Measurements from ENCODE around the gene RALA.

Gene RALA, protein sequence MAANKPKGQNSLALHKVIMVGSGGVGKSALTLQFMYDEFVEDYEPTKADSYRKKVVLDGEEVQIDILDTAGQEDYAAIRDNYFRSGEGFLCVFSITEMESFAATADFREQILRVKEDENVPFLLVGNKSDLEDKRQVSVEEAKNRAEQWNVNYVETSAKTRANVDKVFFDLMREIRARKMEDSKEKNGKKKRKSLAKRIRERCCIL

DNA sequence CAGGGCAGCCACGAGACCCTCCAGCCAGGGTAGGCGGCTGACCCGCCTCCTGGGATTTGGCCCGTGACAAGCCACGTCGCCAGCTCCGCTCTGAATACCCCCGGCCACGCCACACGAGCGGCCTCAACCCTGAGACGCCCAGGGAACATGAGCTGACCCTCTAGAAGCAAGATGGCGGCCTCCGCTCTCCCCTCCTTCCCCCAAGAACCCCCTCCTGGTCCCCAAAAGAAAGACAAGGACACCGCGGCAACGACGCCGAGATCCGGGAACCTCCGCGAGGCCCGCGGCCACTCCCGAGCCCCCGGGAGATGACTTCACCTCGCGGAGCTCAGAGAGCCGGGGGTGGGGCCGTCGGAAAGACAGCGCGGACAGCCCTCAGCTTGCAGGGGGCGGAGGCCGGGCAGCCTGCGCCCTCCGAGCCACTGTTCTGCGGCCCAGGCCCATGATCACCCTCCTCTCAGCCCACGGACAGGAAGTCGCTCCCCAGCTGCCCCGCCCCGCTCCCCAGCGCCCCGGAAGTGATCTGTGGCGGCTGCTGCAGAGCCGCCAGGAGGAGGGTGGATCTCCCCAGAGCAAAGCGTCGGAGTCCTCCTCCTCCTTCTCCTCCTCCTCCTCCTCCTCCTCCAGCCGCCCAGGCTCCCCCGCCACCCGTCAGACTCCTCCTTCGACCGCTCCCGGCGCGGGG is at the start of gene RALA:
RALA (plus strand) TSS at position 526 of the 685 bp plus-strand sequence. CDS start 63,096 bp downstream, outside the sequence.
- peak; percentile 82 for FAIRE-seq

DNA sequence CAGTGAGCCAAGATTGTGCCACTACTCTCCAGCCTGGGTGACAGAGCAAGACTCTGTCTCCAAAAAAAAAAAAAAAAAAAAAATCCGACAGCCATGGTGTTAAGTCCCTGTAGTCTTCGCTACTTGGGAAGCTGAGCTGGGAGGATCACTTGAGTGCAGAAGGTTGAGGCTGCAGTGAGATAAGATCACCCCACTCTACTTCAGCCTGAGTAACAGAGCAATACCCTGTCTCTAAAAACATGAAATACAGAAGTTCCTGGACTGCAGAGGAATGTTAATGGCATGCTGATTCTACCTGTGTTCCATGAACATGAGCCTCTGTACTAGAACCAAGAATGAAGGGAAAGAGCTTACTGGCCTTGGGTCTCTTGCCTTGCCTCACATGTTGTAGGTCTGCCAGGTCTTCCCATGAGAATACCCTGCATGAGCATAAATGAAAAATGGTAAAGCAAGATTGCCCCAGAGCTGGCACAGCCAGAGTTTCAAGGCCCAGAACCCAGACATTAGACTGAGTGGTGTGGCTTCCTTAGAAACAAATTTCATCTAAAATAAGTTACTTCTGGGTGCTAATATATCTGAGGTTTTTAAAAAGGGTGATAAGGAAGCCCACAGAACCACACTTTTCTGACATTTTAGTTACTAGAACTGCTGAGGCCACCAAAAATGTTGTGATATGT is 48.6 kb upstream of the RALA start:
- no peak for FAIRE-seq

DNA sequence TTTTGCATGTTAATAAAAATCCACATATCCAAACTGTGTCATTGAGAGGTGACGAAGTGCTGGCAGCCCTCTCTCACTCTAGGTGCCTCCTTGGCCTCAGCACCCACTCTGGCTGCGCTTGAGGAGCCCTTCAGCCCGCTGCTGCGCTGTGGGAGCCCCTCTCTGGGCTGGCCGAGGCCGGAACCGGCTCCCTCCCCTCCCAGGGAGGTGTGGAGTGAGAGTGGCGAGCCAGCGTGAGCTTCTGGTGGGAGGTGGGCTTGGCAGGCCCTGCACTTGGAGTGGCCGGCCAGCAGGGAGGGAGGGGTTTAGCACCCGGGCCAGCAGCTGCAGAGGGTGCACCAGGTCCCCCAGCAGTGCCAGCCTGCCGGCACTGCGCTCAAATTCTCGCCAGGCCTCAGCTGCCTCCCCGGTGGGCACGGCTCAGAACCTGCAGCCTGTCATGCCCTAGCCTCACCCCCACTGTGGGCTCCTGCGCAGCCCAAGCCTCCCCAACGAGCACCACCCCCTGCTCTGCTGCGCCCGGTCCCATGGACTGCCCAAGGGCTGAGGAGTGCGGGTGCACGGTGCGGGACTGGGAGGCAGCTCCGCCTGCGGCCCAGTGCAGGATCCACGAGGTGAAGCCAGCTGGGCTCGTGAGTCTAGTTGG is 46.0 kb upstream of the RALA start:
- no peak for FAIRE-seq

DNA sequence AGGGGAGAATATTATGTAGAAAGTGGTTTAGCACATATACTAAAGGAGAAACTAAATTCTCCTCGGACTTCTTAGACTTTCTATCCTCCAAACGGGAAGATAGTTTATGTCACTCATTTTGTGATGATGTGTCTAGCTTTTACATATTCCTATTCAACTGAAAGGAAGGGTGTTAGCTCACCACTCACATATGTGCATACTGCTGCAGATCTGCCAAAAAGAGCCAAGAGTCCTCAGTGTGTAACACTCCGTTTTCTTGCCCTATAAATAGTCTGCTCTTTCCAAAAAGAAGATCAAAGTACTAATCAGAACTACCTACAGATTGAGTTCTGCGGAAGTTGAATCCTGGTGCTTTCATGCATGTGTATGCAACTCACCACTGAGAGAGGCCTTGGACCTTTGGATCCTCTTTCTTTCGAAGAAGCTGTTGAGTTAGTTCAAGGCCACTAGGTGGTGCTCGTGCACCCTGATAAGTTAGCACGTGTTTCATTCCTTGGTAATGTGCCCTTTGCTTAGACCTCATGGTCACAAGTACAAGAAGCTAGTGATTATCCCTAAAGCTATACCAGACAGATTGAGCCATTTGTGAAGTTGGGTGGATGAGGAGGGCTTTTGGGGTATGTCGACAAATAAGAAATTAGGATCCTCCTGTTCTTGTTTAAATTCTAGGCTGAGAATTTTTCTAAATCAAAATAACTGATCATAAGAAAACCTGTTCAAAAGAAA is 43.1 kb upstream of the RALA start:
- peak; percentile 97 for FAIRE-seq

DNA sequence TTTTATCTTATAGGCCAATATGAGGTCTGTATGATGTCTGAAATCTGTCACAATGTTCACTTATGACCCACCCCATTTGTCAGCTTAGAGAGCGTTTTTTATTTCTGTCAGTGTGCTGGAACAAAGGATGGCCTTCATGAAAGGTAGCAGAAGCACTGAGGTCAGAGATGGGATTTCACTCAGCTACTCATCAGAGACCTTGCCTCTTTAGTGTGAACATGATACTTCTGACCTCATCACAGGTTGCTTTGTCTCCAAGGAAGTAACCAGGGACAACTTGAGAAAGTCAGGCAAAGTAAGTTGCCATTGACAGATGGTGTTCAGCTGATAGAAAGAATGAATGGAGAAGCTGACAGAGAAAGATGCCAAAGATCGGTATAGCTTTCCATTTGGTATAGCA is 40.8 kb upstream of the RALA start:
- FAIRE-seq = no peak

DNA sequence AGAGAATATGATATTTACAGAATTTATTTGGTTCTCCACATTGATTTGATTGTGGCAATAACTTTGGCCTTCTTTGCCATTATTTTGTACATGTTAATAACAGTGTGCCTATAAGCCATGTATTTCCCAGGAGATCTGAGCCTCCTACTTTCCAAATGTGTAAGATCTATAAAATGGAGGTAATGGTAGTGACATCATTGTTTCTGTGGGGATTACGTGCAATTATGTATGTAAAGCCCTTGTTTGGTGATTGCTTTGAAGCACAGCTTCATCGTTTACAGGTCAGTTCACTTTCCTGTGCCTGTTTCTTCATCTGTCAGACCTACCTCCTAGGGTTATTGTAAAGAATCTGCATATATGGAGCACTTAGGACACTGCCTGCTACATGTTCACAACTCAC is 39.8 kb upstream of the RALA start:
- FAIRE-seq = no peak

DNA sequence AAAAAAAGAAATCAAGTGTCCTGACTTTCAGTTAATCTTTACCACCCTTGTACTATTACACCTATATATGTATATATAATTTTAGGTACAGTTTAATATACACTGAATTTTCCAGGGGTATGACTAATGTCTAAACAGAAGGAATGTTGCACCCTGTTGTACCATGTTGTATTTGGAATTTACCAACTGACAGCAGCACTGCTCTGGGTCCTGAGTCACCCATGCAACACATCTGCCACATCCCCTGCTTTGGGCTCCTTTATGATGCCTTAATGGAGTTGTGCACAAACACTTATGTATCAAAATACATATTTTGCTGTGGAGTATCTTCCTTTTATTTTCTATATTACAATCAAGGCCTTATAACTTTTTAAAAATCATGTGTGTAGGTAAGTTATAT is 36.0 kb upstream of the RALA start:
- FAIRE-seq = no peak

DNA sequence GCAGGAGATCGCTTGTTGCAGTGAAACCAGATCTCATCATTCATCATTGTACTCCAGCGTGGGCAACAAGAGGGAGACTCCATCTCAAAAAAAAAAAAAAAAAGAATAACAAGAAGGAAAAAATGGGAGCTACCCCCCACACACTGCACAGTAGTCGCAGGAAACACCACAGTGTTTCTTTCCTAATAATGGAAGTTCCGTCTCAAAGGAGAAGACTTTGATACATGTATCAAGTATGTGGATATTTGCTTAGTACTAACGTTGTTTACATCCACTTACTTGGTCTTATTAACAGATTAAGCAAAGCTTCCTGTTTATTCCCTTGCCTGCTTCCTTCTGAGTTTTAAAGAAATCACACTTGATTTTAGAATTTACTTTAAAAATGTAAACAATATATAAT is 35.0 kb upstream of the RALA start:
- no peak for FAIRE-seq

DNA sequence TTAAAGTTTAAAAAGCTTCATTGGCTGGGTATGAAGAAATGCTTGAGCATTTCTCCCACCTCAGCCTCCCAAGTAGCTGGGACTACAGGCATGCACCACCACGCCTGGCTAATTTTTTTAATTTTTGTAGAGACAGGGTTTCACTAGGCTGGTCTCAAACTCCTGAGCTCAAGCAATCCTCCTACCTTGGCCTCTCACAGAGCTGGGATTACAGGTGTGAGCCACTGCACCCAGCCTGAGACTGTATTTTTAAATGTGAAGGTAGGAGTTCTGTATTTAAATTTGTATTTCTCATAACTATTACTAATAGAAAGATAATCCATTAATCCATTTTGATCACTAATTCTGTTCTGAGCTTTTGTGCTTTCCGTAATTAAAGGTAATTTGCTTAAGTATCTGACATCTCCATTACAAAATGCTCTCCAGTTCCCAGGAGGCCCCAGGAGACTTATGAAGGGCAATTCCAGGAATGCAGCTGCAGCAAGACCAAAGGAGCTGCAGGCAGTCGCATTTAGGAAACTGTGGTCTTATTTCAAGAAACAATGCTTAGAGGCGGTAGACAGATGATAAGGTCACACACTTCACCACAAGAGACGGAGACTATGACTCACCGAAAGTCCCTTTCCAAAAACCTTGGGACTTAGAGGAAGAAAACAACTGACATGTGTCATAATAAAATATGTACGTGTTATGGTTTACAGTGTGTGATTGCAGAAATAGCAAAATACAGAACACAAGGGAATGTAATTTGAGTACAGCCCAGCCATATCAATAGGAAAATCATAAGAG is 33.9 kb upstream of the RALA start:
- FAIRE-seq = no peak

DNA sequence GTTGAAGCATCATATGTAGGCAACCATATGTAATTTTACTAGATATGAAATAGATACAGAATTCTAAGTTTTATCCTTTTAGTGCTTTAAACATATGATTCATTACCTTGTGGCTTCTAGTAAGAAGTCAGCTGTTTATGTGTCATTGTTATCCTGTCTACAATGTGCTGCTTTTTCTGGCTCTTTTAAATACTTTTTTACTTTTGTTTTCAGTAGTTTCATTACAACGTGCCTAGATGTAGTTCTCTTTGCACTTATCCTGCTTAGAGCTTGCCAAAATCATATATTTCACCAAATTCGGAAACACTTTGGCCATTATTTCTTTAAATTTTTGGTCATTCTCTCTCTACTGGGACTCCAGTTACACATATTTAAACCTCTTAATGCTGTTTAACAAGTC is 30.8 kb upstream of the RALA start:
- FAIRE-seq = no peak

DNA sequence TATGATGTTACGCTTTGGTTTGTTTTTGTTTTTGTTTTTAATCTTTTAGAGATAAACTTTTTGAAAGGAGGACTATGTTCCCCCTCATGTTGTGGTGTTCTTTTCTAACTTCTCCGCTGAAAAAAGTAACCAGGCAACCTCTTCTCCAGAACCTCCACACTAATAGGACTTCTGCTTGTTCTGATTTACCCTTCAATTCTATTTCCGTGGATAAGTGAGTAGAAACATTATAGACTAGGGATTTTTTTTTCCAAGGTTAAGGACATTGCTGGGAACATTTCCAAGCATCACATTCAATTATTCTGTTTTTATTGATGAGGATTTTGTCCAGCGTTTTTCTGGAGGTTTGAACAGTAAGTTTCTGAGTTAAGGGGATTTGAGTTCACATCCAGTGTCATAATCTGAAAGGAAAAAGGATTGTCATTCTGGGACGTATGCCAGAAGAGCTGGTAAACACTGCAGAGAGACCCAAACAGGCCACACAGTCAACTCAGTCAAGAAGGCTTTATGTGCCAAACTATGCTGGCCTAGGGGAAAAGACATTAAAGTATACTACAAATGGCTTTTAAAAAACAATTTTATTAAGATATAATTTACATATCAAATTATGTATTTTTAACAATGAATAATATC is 28.3 kb upstream of the RALA start:
- FAIRE-seq = no peak

DNA sequence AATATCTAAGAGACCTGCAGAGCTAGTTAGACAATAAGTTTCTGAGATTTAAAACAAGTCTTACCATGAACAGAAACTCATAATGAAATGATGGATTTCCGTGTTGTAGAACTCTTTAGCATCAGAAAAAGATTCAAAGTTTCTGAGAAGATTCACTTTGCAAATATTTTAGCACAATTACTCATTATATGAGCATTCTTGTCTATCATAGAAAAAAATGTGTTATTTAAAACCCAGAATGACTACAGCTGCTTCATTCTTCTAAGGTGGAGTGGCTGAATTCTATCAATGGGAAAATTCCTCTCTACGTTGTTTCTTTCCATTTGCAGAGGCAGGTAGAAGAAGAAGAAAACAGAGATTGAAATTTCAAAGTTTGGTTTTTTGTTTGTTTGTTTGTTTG is 21.0 kb upstream of the RALA start:
- FAIRE-seq = no peak

DNA sequence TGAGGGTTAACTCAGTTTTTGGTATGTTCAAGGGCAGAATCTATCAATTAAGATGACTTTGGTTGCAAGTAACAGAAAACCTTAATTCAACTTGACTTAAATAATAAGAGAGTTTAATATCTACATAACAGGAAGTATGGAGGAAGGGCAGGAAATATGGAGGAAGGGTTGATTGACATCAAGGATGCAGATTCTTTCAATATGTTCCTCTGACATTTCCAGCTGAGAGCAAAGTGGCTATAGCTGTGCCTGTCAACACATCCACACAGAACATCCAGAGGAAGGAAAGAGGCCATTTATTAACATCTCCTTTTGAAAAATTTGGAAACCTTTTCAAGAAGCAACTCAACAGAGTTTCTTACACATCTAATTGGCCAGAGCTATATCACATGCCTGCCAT is 19.4 kb upstream of the RALA start:
- FAIRE-seq = no peak

DNA sequence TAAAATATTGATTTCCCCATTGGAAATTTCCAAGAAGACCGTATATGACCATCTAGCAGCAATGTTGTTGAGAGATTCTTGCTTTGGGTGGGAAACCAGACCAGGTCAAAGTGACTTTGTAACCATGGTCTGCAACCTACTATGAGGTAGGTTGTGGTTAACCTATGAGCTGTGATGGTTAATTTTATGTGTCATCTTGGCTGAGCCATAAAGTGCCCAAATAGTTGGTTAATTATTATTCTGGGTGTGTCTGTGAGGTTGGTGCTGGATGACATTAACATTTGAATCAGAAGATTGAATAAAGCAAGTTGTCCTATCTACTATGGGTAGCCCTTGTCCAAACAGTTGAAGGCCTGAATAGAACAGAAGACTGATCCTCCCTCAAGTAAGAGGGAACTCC is 18.3 kb upstream of the RALA start:
- FAIRE-seq = no peak

DNA sequence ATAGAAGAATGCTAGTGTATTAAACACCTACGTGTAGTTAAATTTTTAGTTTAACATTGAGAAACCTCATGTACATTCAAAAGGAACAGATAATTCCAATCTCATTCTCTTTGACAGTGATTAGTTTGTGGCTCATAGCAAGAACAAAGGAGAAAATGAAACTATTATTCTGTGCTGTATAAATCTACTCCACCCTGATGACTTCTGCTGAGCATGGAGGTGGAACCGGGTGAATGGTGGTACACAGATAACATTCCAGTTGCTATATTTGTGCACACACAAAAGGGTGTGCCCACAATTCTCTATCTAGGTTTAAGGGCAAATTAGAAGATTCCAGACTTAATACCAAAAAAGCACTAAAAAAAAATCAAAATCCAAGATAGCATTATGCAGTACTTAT is 17.0 kb upstream of the RALA start:
- no peak for FAIRE-seq

DNA sequence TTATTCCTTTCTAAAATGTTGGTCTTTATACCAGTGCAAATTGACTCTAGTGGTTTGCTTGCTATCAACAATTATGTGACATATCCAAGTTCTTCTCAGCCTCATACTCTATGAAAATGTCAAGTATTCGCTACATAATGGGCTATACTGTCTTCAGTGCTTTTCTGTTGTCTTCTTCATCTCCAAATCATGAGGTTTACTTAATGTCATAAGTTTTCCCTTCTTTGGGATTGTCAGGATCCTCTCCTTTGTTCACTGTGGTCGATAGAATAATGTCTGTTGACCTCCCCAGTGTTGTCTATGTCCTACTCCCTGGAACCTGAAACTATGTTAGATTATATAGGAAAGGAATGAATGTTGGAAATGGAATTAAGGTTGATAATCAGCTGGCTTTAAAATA is 16.4 kb upstream of the RALA start:
- no peak for FAIRE-seq

DNA sequence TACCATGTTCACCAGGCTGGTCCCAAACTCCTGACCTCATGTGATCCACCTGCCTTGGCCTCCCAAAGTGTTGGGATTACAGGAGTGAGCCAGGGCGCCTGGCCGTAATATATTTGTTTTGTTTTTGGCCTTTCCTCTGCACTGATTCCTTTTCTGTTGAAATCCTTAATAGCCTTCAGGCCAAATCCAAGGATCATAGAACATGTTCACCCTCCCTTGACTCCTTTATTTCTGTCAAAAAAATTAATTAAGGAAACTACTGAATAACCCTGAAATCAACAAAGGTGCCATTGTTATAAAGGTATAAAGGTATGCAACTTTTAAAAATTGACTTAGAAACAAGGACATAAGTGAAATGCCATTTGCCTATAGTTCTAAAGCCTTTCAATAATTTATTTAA is 15.5 kb upstream of the RALA start:
- FAIRE-seq = no peak

DNA sequence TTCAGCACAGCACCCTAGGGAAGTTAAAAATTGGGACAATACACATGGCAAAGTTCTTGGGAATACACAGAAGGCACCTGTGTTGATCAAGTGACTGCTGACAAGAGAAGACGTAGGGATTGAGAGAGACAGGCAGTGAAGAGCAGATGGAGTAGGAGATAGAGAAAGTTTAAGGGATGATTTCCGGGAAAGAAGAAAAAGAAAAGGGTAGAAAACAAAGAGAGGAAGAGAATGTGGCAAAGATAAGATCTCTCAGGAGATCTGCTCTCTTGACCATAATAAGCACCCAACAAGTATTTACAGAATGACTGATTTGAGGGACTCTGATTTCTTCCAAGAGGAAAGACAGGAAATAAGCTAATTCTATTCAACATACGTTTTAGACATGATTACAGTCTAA is 15.1 kb upstream of the RALA start:
- no peak for FAIRE-seq

DNA sequence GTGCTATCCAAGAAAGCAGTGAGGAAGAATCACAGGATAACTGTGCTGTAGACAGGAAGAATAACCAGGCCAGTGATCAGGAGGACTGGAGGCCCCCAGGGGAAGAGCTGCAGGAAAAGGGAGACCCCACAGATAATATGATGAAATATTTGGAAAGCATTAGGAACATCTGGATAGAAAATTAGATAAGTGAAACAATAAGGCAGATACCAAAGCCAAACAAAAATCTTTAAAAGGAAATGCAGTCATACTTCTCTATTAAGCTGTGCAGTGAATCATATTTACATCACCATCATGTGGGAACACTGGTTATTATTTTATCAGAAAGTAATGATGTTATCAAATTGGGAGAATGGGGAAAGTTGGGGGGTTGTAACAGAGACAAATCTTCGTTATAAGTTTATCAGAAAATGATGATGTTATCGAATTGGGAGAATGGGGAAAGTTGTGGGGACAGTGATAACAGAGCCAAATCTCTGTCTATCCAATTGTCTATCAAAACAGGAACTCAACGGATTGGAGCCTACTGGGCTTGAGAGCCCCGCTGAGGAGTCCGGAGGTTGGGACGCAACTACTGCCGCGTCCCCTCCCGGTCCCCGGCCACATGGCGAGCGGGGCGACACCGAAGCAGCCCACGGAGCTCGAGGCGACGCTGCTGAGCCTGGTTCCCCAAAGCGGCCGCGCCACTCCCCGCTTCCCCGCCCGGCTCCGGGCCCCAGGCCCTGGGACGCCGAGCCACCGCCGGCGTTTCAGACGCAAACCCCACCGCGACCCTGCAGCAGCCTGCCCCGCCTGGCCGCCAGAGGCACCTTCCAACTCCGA is 14.0 kb upstream of the RALA start:
- FAIRE-seq = no peak

DNA sequence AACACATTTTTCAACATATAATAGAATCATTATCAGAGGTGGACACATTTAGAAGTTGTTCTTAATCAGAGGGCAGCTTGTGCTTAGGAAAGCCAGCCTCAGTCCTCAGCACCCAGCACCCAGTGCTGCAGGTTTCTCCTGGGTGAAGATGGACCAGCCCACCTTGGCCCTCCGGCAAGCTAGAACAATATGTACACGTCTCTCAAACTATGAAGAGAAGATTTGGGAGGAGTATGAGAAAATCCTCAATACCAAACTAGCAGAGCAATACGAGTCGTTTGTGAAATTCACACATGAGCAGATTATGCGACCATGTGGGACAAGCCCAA is 13.5 kb upstream of the RALA start:
- no peak for FAIRE-seq

DNA sequence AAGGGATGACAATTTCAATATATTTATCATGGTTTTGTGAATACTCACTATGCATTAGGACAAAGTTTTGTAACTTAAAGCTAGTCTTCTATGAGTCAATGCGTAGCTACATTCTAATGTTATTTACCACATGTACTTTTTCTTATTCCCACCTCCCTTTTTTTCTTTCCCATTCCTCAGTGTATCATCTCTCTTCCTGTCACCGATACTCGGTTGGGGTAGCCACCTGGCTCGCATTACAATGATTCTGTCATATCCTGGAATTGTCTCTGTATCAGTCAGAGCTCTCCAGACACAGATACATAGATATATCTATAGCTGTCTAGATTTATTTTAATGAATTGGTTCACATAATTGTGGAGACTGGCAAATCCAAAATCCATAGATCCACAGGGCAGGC is 9.8 kb upstream of the RALA start:
- FAIRE-seq = no peak
